ENCODE data around the gene GATA2. TPM values are rescaled to one million over a fixed set of nuclear protein-coding genes. Genes with fewer than 3 reads are reported as not detected.

The GATA2 gene
- total RNA-seq, 1 donor from 2014 or later = 68.3 TPM

DNA sequence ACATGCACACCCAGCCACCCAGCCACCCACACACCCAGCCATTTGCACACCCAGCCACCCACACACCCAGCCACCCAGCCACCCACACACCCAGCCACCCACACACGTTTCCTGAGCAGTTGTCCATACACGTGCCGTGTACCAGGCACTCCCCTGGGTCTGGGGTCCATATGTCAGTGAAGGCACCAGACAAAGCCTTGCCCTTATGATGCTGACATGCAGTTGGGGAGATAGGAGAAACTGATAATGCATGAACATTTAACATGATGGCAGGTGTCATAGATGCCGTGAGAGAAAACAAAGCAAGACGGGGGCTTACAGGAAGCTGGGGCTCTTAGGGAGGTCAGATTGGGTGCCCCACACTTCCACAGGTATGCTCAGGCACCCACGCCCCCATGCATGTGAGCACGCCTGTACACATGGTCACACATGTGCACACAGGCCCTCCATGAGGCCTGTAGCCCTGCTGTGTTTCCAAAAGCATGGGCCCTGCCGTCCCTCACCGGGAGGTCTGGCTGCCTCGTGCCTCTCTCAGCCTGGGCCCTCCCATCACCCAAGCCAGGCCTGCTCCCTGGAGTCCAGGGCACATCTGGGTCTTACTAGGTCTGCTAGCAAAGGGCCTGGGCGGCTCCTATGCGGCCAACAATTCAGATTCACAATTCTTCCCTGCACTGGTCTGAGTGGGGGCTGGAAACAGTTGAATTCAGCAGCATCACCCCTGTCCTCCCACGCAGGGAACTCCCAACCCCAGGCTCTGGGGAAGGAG, 22.7 kb downstream of the GATA2 start:
- Histone ChIP-seq H3K27ac (no peak overlapping the region), H3K4me1 (no peaks in the 10 kb centered on the region), H3K36me3 (no peaks in the 10 kb centered on the region), H3K27me3 (ENCODE audit: low read depth) (peaks cover 4% of the 10 kb centered on the region), H3K9me3 (no peaks in the 10 kb centered on the region), H3K4me3 (no peak overlapping the region)
- DNase-seq = no peak
- intact Hi-C loops (cut with DNase I) = no loop called here
- ATAC-seq = no peak
- TF ChIP-seq, protein P1, sequence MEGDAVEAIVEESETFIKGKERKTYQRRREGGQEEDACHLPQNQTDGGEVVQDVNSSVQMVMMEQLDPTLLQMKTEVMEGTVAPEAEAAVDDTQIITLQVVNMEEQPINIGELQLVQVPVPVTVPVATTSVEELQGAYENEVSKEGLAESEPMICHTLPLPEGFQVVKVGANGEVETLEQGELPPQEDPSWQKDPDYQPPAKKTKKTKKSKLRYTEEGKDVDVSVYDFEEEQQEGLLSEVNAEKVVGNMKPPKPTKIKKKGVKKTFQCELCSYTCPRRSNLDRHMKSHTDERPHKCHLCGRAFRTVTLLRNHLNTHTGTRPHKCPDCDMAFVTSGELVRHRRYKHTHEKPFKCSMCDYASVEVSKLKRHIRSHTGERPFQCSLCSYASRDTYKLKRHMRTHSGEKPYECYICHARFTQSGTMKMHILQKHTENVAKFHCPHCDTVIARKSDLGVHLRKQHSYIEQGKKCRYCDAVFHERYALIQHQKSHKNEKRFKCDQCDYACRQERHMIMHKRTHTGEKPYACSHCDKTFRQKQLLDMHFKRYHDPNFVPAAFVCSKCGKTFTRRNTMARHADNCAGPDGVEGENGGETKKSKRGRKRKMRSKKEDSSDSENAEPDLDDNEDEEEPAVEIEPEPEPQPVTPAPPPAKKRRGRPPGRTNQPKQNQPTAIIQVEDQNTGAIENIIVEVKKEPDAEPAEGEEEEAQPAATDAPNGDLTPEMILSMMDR (IDR thresholded peaks at IDR 0.05) = no peak

DNA sequence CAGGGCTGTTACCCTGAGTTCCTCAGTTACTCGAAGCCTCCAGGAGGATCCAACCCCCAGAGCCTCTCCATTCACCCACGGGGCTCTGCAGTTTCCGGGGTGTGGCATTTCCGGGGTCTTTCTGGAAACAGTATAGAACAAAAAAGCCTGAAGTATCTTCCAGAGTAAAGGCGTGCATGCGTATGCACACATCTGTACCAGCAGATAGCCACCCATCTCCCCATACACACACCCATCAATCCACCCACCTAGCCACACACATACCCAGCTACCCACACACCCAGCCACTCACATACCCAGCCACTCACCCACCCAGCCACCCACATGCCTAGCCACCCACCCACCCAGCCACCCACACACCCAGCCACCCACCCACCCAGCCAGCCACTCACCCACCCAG, 23.4 kb downstream of the GATA2 start:
- no peak for DNase-seq
- H3K4me3 ChIP-seq = no peak overlapping the region
- H3K27me3 ChIP-seq (ENCODE audit: low read depth) = peaks cover 4% of the 10 kb centered on the region
- H3K4me1 ChIP-seq = no peaks in the 10 kb centered on the region
- no peaks in the 10 kb centered on the region for H3K9me3 ChIP-seq
- intact Hi-C loops (cut with DNase I) = no loop called here
- ATAC-seq = no peak
- TF ChIP-seq, protein P1 (IDR thresholded peaks at IDR 0.05) = no peak
- H3K27ac ChIP-seq = no peak overlapping the region
- no peaks in the 10 kb centered on the region for H3K36me3 ChIP-seq

DNA sequence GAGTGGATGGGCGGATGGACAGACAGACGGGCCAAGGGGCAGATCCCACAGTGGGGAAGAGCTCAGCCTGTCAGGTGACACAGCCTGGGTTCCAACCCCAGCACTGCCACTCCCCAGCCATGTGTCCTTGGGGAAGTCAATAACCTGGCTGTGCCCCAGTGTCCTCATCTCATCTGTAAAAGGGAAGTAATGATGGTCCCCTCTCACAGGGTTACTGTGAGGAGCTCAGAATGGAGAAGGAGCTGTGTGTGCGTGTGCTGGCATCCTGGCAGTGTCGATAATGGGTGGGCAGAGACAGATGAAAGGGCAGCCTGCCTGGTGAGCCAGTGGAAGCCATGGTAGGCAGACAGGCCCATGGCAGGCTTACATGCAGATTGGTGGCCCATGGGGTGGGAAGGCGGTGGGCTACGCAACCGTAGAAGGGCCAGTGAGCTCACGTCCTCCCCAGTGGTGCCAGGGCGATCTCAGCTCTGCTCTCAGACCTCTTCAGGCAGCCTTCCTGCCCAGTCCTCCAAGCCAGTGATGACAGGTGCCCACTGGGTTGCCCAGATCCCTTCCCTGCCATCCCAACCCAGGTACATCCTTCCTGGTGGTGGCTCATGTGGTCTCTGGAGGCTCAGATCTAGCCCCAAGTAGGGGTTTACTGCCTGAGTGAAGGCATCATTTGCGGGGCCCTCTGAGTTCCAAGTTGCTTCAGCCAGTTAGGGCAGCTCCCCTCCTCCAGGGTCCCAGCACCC, 24.0 kb downstream of the GATA2 start:
- Histone ChIP-seq H3K4me1 (no peaks in the 10 kb centered on the region), H3K36me3 (no peaks in the 10 kb centered on the region), H3K27ac (no peak overlapping the region), H3K9me3 (no peaks in the 10 kb centered on the region), H3K27me3 (ENCODE audit: low read depth) (peaks cover 4% of the 10 kb centered on the region), H3K4me3 (no peak overlapping the region)
- TF ChIP-seq, protein P1 (IDR thresholded peaks at IDR 0.05) = no peak
- ATAC-seq (no peak), DNase-seq (no peak)
- intact Hi-C loops (cut with DNase I) = no loop called here

DNA sequence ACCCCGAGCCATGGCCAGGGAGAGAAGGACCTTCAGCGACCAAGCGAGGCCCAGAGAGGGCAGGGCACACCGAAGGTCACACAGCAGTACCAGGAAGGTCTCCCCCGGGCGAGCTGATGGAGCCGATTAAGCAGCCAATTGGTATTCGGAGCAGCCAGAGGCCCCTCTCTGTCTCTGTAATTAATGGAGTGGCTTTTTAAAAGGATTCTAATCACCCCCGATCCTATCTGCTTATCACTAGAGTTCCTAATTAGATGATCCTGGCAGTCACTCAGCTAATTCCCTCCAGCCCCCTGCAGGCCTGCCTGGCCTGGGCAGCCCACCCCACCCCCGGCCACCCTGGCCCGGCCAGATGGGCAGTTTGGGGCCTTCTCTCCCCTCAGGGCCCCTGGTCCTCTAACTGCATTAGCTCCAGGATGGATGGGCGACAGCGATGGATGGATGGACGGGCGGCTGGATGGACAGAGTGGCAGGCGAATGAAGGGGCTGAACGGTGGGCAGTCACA, 24.7 kb downstream of the GATA2 start:
- ATAC-seq (no peak), DNase-seq (no peak)
- TF ChIP-seq, protein P1 (IDR thresholded peaks at IDR 0.05) = no peak
- Histone ChIP-seq H3K27me3 (ENCODE audit: low read depth) (peaks cover 4% of the 10 kb centered on the region), H3K9me3 (no peaks in the 10 kb centered on the region), H3K4me3 (no peak overlapping the region), H3K36me3 (no peaks in the 10 kb centered on the region), H3K4me1 (no peaks in the 10 kb centered on the region), H3K27ac (no peak overlapping the region)
- intact Hi-C loops (cut with DNase I) = no loop called here

DNA sequence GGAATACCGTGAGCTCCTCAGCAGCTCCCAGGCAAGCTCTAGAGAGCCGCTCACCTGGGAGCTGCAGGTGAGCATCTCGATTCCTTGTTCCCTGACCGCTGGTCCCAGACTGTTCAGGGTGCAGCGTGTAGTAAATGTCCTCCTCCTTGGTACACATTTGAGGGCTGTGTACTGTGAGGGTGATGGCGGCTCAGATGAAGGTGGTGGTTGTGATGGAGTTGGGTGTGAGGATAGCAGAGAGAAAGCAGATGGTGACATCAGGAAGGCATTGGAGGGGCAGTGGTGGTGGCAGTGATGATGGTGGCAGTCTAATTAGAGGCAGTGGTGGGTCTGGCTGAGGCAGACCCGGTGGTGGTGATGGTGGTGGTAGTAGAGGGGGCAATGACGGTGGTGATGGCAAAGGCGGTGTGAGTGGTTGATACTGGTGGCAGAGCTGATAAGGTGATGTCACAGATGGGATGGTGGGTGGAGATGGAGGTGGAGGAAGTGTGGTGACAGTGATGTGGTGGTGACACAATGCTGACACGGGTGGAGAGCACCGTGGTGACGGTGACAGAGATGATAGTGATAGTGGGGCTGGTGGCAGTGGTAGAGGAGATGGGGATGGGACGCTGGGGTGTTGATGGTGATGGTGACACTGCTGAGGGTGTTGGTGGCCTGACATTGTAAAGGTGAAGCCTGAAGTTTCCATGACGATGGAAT, 26.0 kb downstream of the GATA2 start, which contains the start of gene DNAJB8:
DNAJB8 (minus strand) TSS at position 51 of the 702 bp plus-strand sequence. CDS start 3,645 bp downstream, outside the sequence.
- H3K36me3 ChIP-seq = no peaks in the 10 kb centered on the region
- ATAC-seq = no peak
- DNase-seq = no peak
- no peak within 1 kb of the TSS for H3K4me3 ChIP-seq
- H3K27ac ChIP-seq = no peak within 1 kb of the TSS
- H3K27me3 ChIP-seq (ENCODE audit: low read depth) = peaks cover 4% of the 10 kb centered on the region
- H3K9me3 ChIP-seq = no peaks in the 10 kb centered on the region
- intact Hi-C loops (cut with DNase I) = no loop called here
- no peaks in the 10 kb centered on the region for H3K4me1 ChIP-seq
- TF ChIP-seq, protein P1 (IDR thresholded peaks at IDR 0.05) = no peak
